Spleen (tissue), 11 donors: ENCODE results near the gene CELF1. TPM values are rescaled to one million over a fixed set of nuclear protein-coding genes. Genes with fewer than 3 reads are reported as not detected.

Experiments used
- DNase-seq: peaks from one replicate; pipeline ENCODE4 v3.0.0-alpha.2; 2020
- H3K27ac ChIP-seq, 8 donors: fragments of 200-600 bp; sonication (generic) in 7 of 8; 1 replicate in 4 of 8; 2 replicates in 4 of 8; pipeline versions ENCODE4 v1.5.0 to v1.8.0; 2016 to 2021; ENCODE audit warnings: inconsistent platforms in 4 of 8, mild to moderate bottlenecking in 4 of 8, moderate library complexity in 1 of 8
- H3K27me3 ChIP-seq, 7 donors: fragments of 200-600 bp; sonication (generic) in 6 of 7; replicated peaks in 1 of 7; 1 replicate in 4 of 7; 2 replicates in 3 of 7; pipeline versions ENCODE4 v1.5.0 to v1.8.0; 2016 to 2021; ENCODE audit warnings: inconsistent platforms in 3 of 7, mild to moderate bottlenecking in 1 of 7
- H3K36me3 ChIP-seq, 6 donors: fragments of 200-600 bp; sonication (generic) in 5 of 6; 1 replicate in 4 of 6; 2 replicates in 2 of 6; pipeline versions ENCODE4 v1.5.0 to v1.8.0; 2016 to 2021; ENCODE audit warnings: inconsistent platforms in 2 of 6
- H3K4me1 ChIP-seq, 6 donors: fragments of 200-600 bp; sonication (generic) in 5 of 6; 1 replicate in 3 of 6; 2 replicates in 3 of 6; pipeline versions ENCODE4 v1.5.0 to v1.8.0; 2016 to 2021; ENCODE audit warnings: inconsistent platforms in 3 of 6
- H3K4me3 ChIP-seq, 8 donors: fragments of 200-600 bp; sonication (generic) in 7 of 8; 1 replicate in 4 of 8; 2 replicates in 4 of 8; pipeline versions ENCODE4 v1.5.0 to v1.8.0; 2016 to 2021; ENCODE audit warnings: inconsistent platforms in 4 of 8, mild to moderate bottlenecking in 4 of 8, moderate library complexity in 2 of 8
- H3K9me3 ChIP-seq, 8 donors: fragments of 200-600 bp; sonication (generic) in 7 of 8; 1 replicate in 4 of 8; 2 replicates in 4 of 8; pipeline versions ENCODE4 v1.5.0 to v1.8.0; 2016 to 2021; ENCODE audit warnings: inconsistent platforms in 4 of 8
- CTCF ChIP-seq, 11 experiments: fragments of 200-600 bp in 7 of 11; fragments of 450-650 bp in 4 of 11; sonication (generic) in 4 of 11; IDR thresholded peaks in 8 of 11; conservative IDR thresholded peaks in 3 of 11; 1 replicate in 7 of 11; 2 replicates in 4 of 11; pipeline versions ENCODE4 v1.4.0 to v1.8.0; 2016 to 2021; ENCODE audit warnings: antibody characterized with exemption in 11 of 11, inconsistent platforms in 4 of 11, mild to moderate bottlenecking in 1 of 11
- POLR2A ChIP-seq, 3 donors: fragments of 450-650 bp; IDR thresholded peaks; one replicate each; pipeline ENCODE4 v1.5.1; 2017; ENCODE audit warnings: antibody characterized with exemption in 3 of 3, mild to moderate bottlenecking in 1 of 3
- POLR2AphosphoS5 ChIP-seq, 3 donors: sonication (generic); formaldehyde crosslinking; IDR thresholded peaks; one replicate each; pipeline ENCODE4 v1.5.1; 2017; ENCODE audit warnings: antibody characterized with exemption in 3 of 3
- WGBS, 5 donors: extraction: QIAGEN DNeasy Blood & Tissue Kit in 3 of 5; methylation state at CpG; one replicate each; pipeline versions ENCODE4 v1.1.5 to v1.1.7; 2013 to 2018; 5-methylcytosine and 5-hydroxymethylcytosine counted together
- intact Hi-C: fragments of 100-400 bp; cut with DNase I; formaldehyde crosslinking; loops from one replicate; pipeline ENCODE4 v1.15.0; 2023; ENCODE audit warnings: low total_unique reads
- polyA plus RNA-seq, 3 donors: library from polyadenylated mRNA; stranded (reverse); fragments of 200-250 nt; gene quantifications; one replicate each; pipeline ENCODE4 v1.2.1, GENCODE V29; 2013
- total RNA-seq, 7 donors: library from RNA; depleted of rRNA in 3 of 7; stranded (reverse); fragments of >200 nt in 3 of 7; fragmentation: NEBNext Ultra II Directional in 4 of 7; extraction: Animal tissue kit (Norgen Biotek cat#: 25700) in 4 of 7; gene quantifications; one replicate each; pipeline versions ENCODE4 v1.1.0 to v1.2.1, GENCODE V29; 2016 to 2021
- donor health status: healthy with polysubstance abuse.
- donor health status: DM: no; HTN: no; CAD: no; lungs with moderate emphysema.
- donor health status: DM: no; HTN: no; CAD: no.
- donor health status: Bipolar disorder and iron deficiency.
- donor health status: healthy.
- donor health status: DM: no; HTN: no; CAD: no.
- donor health status: DM: yes; HTN: yes; CAD: no.

CELF1 gene
- total and polyA plus RNA-seq, 10 donors: 18.5 to 171 (median 116) TPM

- H3K36me3 ChIP-seq: peaks cover 0 to 71% (median 9%) of the 10 kb centered on the region in 6 donors
- peaks cover 17 to 71% (median 48%) of the 10 kb centered on the region in 6 donors for H3K4me1 ChIP-seq
- no peaks in the 10 kb centered on the region for H3K27me3 ChIP-seq
- H3K27ac ChIP-seq: no peak overlapping the region
- no peaks in the 10 kb centered on the region for H3K9me3 ChIP-seq
- H3K4me3 ChIP-seq: no peak overlapping the region
- intact Hi-C loops: no loop called here
- no peak for TF ChIP-seq POLR2AphosphoS5 (IDR thresholded peaks at IDR 0.05)
- TF ChIP-seq CTCF (IDR thresholded peaks at IDR 0.05 in 8 of 11, conservative IDR thresholded peaks at IDR 0.05 in 3 of 11): no peak
- TF ChIP-seq POLR2A (IDR thresholded peaks at IDR 0.05): no peak
- no peak for DNase-seq
- WGBS, 5 donors: 94 to 99% (median 97%) methylated on average over 1 of the region's 1 CpG
These were observed 57.1 kb downstream of the CELF1 start for GRCh38 chr11:47495856-47496217.

GRCh38 chr11:47495011-47495855 lies 57.7 kb downstream of the CELF1 start:
- H3K27me3 ChIP-seq: no peaks in the 10 kb centered on the region
- no peak for TF ChIP-seq POLR2AphosphoS5 (IDR thresholded peaks at IDR 0.05)
- TF ChIP-seq CTCF (IDR thresholded peaks at IDR 0.05 in 8 of 11, conservative IDR thresholded peaks at IDR 0.05 in 3 of 11): no peak
- no peak for TF ChIP-seq POLR2A (IDR thresholded peaks at IDR 0.05)
- no peaks in the 10 kb centered on the region for H3K9me3 ChIP-seq
- 71 to 86% (median 77%) methylated on average over 4 of the region's 4 CpGs for WGBS, 5 donors
- H3K4me3 ChIP-seq: no peak overlapping the region
- peaks cover 14 to 65% (median 42%) of the 10 kb centered on the region in 6 donors for H3K4me1 ChIP-seq
- peaks cover 0 to 65% (median 9%) of the 10 kb centered on the region in 6 donors for H3K36me3 ChIP-seq
- H3K27ac ChIP-seq: no peak overlapping the region
- intact Hi-C loops: no loop called here
- no peak for DNase-seq

GRCh38 chr11:47489395-47489755 lies 63.6 kb downstream of the CELF1 start:
- no peaks in the 10 kb centered on the region for H3K9me3 ChIP-seq
- intact Hi-C loops: no loop called here
- no peak overlapping the region for H3K4me3 ChIP-seq
- TF ChIP-seq POLR2AphosphoS5 (IDR thresholded peaks at IDR 0.05) (no peak), POLR2A (IDR thresholded peaks at IDR 0.05) (no peak)
- H3K4me1 ChIP-seq: peaks cover 2 to 31% (median 13%) of the 10 kb centered on the region in 6 donors
- peaks cover 0 to 78% (median 44%) of the 10 kb centered on the region in 6 donors for H3K36me3 ChIP-seq
- 74 to 86% (median 82%) methylated on average over 2 of the region's 2 CpGs for WGBS, 5 donors
- H3K27me3 ChIP-seq: no peaks in the 10 kb centered on the region
- H3K27ac ChIP-seq: no peak overlapping the region
- DNase-seq: no peak

- H3K9me3 ChIP-seq: no peaks in the 10 kb centered on the region
- H3K36me3 ChIP-seq: peaks cover 0 to 79% (median 47%) of the 10 kb centered on the region in 6 donors
- H3K4me1 ChIP-seq: peaks cover 2 to 25% (median 13%) of the 10 kb centered on the region in 6 donors
- intact Hi-C loops: no loop called here
- H3K27me3 ChIP-seq: no peaks in the 10 kb centered on the region
- no peak overlapping the region for H3K4me3 ChIP-seq
- 83 to 90% (median 86%) methylated on average over 6 of the region's 6 CpGs for WGBS, 5 donors
- no peak for DNase-seq
- TF ChIP-seq POLR2AphosphoS5 (IDR thresholded peaks at IDR 0.05) (no peak), POLR2A (IDR thresholded peaks at IDR 0.05) (no peak), CTCF (IDR thresholded peaks at IDR 0.05 in 8 of 11, conservative IDR thresholded peaks at IDR 0.05 in 3 of 11) (no peak)
- peak overlapping the region in 2 of 8 donors; percentile 15 to 25 for H3K27ac ChIP-seq
These were observed 64.1 kb downstream of the CELF1 start for GRCh38 chr11:47488674-47489394.
